CD4-positive, alpha-beta T cell treated with Interleukin-6 at 100 ng/mL for 8 hours (primary cell): Measurements from ENCODE around the gene NYAP1.
"Not testable (repeated sequence)": the region's sequence is repeated elsewhere in the genome, so short reads cannot be mapped to it uniquely, and the experiment has no call there.

Experiments
- DNase-seq: peaks from one replicate; pipeline ENCODE4 v3.0.0-alpha.2; 2020; ENCODE audit warnings: mixed read lengths, low spot score

Gene NYAP1

DNA sequence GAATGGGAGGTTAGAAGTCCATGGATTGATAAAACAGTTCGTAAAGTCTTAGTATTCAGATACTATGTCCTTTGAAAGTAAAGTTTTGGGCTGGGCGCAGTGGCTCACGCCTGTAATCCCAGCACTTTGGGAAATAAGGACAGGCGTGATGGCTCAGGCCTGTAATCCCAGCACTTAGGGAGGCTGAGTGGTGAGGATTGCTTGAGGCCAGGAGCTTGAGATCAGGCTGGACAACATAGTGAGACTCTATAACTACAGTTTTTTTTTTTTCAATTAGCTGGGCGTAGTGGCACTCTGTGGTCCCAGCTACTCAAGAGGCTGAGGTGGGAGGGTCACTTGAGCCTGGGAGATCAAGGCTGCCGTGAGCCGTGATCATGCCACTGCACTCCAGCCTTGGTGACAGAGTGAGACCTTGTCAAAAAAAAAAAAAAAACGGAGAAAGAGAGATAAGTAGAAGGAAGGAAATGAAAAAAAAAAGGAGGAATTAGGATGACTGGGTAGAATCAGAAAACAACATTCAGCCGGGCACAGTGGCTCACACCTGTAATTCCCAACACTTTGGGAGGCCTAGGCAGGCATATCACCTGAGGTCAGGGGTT lies 29.6 kb downstream of the NYAP1 start:
- DNase-seq = no peak

DNA sequence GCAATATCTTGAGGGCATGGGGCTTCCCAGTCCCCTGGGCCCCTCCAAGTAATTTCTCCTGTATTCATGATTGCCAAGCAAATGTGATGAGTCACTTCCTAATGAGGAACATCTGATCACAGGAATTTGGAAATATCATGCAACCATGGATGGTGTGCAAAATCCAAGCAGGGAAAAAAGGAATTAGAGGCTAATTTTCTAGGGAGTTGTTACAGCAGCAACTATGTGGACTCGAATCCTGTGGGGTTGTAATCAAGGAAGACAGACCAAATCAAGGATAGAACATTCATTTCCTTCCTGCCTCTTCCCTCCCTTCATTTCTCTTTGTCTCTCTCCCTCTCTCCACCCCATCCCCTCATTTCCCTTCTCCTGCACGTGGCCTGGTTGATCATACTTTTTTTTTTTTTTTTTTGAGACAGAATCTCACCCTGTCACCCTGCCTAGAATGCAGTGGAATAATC lies 31.4 kb downstream of the NYAP1 start:
- DNase-seq = no peak

DNA sequence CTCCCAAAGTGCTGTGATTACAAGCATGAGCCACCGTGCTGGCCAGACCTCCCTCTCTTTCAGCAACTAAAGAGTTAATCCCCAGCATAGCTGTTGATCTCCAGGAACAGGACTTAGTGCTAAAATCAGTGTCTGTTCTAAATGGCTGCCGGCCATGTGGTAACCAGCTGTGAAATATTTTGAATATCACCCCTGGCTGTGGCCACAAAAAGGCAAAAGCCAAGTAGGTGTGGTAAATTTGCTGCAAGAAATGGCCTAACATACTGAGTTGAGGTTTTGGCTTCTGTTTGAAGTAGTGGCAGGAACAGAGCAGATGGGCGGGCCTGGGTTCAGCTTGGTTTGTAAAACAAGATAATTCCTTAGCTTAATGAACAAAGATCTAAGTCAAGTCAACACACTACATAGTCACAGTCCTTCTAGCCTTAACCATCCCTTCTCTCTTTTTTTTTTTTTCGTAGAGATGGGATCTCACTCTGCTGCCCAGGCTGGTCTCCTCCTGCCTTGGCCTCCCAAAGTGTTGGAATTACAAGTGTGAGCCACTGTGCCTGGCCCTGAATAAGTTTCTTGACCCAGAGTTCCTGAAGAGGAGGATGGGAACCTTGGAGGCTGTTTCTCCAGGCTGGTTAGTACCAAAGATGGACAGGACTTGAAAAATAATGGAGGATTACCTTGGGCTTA lies 32.5 kb downstream of the NYAP1 start:
- peak; percentile 74 for DNase-seq

DNA sequence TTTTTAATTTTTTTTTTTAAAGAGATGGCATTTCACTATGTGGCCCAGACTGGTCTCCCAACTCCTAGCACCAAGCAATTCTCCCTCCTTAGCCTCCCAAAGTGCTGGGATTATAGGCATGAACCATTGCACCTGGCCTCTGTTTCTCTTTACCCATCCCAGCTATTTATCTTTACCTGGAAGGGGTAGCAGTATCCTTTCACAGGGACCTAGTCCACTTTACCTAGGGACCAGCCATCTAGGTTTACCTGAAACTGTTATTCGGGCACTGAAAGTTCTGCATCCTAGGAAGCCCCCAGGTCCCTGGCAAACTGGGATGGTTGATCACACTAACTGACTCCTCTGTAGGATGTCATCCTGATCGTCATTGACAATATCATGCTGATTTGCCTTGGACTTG lies 33.6 kb downstream of the NYAP1 start:
- no peak for DNase-seq

DNA sequence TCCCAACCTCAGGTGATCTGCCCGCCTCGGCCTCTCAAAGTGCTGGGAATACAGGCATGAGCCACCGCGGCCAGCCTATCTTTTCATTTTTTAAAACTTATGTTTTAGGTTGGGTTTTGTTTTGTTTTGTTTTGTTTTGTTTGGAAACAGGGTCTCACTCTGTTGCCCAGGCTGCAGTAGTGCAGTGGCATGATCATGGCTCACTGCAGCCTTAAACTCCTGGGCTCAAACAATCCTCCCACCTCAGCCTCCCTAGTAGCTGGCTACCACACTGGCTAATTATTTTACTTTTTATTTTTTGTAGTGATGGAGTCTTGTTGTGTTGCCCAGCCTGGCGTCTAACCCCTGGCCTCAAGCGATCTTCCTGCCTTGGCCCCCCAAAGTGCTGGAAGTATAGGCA lies 35.9 kb downstream of the NYAP1 start:
- DNase-seq = no peak

DNA sequence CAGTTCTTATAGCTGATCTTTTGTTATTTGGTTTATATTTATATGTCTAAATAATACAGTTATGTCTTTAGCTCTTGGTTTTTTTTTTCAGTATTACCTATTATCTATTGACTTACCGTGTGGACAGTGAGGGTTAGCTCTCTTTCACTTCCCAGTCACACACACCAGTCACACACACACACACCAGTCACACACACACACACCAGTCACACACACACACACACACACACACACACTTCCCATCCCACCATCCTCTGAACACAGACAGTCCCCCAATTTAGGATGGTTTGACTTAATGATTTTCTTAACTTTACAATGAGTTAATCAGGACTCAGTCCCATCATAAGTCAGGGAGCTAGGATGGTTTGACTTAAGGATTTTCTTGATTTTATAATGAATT lies 36.4 kb downstream of the NYAP1 start:
- DNase-seq = no peak

DNA sequence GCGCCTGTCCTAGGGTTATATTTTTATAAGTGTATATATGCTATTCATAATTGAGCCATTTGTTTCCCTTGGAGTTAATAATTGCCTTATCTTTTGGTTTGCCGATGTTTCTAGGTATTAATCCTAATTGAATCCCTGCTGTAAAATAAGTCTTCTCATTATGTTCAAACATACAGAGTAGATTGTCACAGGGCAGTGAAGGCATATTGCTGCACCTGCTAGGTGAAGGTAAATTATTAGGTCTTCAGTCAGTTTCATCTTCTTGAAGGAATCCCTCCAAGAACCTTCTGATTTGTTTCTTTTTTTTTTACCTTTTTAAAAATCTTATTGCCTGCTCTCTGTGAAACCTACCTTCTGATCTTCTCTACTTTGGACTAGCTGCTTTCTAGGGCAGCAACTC lies 37.3 kb downstream of the NYAP1 start:
- DNase-seq = no peak

DNA sequence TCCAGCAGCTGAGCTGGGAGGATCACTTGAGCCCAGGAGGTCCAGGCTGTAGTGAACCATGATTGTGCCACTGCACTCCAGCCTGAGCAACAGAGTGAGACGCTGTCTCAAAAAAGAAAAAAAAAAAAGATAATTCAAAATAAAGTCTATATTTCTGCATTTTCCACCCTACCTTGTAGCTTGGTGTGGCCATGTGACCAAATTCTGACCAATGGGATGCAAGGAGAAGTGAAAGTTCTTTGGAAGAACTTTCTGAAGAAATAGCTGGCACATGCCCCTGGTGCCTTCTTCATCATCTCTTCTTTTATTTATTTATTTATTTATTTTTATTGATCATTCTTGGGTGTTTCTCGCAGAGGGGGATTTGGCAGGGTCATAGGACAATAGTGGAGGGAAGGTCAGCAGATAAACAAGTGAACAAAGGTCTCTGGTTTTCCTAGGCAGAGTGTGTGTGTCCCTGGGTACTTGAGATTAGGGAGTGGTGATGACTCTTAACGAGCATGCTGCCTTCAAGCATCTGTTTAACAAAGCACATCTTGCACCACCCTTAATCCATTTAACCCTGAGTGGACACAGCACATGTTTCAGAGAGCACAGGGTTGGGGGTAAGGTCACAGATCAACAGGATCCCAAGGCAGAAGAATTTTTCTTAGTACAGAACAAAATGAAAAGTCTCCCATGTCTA lies 38.3 kb downstream of the NYAP1 start:
- DNase-seq = not testable (repeated sequence)

DNA sequence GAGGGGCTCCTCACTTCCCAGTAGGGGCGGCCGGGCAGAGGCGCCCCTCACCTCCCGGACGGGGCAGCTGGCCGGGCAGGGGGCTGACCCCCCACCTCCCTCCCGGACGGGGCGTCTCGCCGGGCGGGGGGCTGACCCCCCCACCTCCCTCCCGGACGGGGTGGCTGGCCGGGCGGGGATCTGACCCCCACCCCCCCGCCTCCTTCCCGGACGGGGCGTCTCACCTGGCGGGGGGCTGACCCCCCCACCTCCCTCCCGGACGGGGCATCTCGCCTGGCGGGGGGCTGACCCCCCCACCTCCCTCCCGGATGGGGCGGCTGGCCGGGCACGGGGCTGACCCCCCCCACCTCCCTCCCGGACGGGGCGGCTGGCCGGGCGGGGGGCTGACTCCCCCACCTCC lies 39.5 kb downstream of the NYAP1 start:
- DNase-seq = not testable (repeated sequence)

DNA sequence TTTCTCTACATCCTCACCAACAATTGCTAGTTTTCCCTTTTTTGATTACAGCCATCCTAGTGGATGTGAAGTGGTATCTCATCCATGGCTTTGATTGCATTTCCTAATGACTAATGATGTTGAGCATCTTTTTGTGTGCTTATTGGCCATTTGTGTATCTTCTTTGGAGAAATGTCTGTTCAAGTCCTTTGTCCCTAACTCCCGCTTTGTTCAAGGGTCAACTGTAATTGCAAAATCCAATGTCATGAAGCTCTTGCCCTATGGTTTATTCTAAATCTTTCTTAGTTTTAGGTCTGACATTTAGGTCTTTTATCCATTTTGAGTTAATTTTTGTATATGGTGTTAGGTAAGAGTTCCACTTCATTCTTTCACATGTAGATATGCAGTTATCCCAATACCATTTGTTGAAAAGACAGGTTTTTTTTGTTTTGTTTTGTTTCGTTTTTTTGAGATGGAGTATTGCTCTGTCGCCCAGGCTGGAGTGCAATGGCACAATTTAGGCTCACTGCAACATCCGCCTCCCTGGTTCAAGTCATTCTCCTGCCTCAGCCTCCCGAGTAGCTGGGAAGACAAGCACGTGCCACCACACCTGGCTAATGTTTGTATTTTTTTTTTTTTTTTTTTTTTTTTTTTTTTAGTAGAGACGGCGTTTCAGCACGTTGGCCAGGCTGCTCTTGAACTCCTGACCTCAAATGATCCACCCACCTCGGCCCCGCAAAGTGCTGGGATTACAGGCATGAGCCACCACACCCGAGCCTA lies 44.6 kb downstream of the NYAP1 start:
- not testable (repeated sequence) for DNase-seq

DNA sequence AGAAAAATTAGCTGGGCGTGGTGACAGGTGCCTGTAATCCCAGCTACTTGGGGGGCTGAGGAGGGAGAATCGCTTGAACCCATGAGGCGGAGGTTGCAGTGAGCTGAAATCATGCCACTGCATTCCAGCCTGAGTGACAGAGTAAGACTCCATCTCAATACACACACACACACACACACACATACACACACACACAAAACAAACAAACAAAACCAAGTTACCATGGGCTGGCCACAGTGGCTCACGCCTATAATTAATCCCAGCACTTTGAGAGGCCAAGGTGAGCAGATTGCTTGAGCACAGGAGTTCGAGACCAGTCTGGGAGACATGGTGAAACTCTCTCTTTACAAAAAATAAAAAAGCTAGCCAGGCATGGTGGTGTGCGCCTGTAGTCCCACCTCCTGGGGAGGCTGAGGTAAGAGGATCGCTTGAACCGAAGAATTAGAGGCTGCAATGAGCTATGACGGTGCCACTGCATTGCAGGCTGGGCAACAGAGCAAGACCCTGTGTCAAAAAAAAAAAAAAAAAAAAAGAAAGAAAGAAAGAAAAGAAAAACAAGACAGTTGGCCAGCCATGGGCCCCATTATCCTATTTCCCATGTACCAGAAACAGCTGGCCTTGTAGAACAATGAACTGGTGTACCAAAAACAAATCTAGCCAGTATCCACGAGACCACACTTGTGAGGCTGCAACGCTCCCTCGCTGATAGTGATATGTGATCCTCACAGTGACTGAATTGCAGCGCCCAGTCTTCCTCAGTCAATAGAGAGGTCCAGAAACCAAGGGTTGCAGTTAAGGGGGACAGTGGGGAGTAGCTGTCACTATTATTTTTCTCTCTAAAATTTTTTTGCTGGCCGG lies 48.7 kb downstream of the NYAP1 start:
- no peak for DNase-seq

DNA sequence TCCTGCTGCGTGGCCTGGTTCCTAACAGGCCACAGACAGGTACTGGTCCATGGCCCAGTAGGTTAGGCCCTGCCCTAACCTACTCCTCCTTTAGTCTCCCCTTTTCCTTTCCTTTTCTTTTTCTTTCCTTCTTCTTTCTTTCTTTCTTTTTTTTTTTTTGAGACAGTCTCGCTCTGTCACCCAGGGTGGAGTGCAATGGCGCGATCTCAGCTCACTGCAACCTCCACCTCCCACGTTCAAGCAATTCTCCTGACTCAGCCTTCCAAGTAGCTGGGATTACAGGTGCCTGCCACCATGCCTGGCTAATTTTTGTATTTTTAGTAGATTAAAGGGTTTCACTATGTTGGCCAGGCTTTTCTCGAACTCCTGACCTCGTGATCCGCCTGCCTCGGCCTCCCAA lies 52.3 kb downstream of the NYAP1 start:
- DNase-seq = not testable (repeated sequence)

DNA sequence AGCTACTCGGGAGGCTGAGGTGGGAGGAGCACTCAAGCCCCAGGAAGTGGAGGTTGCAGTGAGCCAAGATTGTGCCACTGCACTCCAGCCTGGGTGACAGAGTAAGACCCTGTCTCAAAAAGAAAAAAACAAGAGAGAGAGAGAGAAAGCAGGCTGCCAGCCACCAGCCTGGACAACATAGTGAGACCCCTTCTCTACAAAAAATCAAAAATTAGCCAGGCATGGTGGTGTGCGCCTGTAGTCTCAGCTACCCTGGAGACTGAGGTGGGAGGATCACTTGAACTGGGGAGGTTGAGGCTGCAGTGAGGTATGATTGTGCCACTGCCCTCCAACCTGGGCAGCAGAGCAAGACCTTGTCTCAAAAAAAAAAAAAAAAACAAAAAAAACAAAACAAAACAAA lies 53.0 kb downstream of the NYAP1 start:
- not testable (repeated sequence) for DNase-seq

DNA sequence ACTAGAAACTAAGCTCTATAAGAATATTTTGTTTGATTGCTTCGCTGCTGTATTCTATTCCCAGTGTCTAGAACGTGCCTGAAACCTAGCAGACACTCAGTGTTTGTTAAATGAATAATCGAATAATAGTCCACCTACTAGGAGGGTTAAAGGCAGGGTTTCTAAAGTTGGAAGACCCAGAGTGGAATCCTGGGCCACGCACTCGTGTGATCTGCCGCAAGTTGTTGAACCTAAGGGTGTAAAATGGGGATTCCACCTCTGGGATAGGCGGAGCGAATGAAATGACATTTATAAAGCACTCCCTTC lies 54.6 kb downstream of the NYAP1 start:
- no peak for DNase-seq

DNA sequence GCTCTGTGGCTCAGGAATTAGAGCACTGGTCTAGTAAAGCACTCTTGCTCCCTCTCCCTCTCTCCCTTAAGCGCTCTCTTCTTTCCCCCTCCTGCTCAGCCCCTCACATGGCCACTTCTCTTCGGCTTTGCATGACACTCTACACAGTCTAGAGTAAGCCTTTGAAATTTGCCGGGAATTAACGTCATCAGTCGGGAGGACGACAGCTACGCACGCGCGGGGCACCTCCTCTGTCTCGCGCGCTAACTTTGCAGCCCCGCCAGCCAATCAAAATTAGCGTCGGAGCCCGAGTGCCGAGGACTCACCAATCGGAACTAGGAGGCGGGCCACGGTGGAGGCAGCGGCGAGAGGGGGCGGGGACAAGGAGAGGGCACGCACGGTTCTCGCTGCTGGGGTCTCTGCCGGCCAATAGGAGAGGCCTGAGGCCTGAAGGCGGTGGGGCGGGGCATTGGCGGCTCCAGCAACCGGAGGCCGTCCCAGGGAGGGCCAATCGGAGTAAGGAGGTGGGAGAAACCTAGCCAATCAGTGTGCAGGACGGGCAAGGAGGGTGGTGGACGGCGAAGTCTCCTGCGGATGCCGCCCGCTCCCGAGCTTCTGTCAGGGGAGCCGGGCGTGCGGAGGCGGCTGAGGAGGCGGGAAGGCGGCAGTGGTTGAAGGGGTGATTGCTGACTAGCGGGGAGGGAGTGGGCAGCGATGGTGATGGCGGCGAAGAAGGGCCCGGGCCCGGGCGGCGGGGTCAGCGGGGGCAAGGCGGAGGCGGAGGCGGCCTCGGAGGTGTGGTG lies 55.1 kb downstream of the NYAP1 start, which contains the start of gene AGFG2:
AGFG2 (plus strand) TSS at position 550 of the 782 bp plus-strand sequence; CDS start at position 694, 144 bp downstream.
- peak; percentile 100 for DNase-seq

DNA sequence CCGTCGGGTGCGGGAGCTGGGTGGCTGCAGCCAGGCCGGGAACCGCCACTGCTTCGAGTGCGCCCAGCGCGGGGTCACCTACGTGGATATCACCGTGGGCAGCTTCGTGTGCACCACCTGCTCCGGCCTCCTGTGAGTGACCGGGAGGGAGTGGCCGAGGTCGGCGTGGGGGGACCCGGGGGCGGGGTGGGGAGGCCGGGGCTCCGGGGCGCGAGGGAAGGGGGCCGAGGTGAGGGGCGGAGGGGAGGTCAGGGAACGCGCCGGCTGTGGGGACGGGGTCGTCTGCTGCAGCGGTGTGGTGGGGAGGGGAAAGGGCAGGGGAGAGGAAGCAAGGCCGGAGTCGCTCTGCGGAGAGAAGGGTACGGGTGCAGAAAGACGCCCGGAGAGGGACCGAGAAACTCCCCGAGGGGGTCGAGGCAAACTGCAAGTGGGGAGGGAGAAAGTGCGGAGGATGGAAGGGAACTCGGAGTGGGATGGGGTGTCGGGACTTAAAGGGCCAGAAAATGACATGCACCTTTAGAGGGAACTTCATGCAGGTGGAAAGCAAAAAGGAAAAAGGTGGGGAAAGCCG lies 55.8 kb downstream of the NYAP1 start:
- DNase-seq = no peak

DNA sequence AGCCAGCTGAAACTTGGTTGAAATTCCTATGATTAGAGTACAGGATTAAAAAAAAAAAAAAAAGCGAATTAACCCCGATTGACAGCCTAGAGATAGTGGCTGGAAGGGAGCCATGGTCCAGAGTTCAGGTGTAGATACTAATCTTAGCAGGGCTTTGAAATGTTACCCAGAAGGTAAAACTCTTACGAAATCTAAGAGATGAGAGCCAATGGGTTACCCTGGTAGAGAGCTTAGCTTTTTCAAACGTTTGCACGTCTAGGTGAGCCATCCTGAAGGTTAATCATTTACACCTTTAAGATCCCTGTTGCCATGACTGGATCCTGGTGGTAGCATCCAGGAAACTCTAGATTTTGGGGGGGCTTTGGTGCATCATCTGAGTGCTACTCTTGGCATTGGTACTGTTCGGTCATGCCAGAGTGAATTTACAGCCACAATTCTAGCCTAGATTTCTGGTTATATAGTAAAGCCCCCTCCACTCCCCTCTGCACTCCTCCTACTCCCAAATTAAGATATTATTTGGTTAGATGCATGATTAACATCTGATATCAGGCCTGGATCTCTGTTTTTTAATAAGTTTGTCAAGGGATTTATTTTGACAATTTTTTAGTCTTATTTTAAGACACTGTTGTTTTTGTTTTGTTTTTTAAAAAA lies 56.5 kb downstream of the NYAP1 start:
- DNase-seq = no peak

DNA sequence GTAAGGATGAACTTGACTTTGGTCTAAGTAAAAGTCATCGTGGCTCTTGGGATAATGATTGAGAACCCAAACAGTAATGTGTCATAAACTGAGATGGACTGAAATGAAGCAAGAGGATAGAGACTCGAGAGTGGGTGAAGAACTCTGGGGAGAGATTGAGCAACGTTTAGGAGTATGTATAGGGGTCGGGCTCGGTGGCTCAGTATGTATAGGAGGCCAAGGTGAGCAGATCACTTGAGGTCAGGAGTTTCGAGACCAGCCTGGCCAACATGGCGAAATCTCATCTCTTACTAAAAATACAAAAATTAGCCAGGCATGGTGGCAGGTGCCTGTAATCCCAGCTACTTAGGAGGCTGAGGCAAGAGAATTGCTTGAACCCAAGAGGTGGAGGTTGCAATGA lies 57.6 kb downstream of the NYAP1 start:
- DNase-seq = not testable (repeated sequence)

DNA sequence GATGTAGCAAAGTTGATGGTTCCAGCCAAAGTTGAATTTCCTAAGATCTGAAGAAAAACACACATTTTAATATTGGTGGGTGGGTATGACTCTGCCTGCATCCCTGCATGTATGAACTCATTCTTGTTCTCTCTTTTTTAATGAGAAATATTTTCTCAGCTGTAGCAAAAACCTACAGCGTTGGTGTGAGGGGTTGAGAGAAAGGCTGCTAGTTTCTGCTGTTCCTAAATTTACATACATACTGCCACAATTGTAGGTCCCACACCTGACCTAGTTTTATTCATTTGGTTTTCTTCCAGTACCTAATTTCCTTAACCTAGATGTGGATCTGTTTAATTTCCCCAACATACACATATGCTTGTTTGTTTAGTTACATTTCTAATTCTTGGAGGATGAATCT lies 59.9 kb downstream of the NYAP1 start:
- no peak for DNase-seq

DNA sequence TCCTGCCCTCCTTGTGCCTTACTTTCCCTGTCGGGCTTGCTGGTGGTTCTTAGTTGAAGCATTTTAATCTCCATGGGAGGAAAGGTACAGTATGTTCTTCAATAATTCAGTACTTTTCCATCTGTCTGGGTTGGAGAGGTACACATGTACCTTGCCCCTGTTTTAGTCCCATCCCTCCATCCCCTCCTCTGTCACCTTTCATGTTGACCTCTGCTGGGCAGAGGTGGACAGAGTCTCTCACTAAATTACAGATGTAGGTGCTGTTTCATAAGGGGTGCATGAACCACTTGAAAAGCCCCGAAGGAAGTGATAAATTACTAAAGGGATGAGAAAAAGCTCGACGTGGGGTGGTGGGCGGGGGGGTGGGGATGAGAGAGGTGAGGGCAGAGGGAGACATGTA lies 60.7 kb downstream of the NYAP1 start:
- no peak for DNase-seq
